GM18511 (cell line): ENCODE results near the gene HMGXB4.

Experiments used
- ATAC-seq: cut with Tn5 transposase; IDR thresholded peaks from one replicate; pipeline ENCODE4 v1.9.1; 2021; ENCODE audit warnings: mild to moderate bottlenecking, moderate library complexity; ENCODE audit not compliant: unreplicated experiment

The HMGXB4 gene

GRCh38 chr22:35325209-35325608 lies 67.9 kb downstream of the HMGXB4 start:
- no peak for ATAC-seq

- ATAC-seq = no peak
Observed at GRCh38 chr22:35326854-35327562, 69.7 kb downstream of the HMGXB4 start.

- ATAC-seq = no peak
Observed at GRCh38 chr22:35327690-35328471, 70.6 kb downstream of the HMGXB4 start.

GRCh38 chr22:35328472-35328885 lies 71.2 kb downstream of the HMGXB4 start:
- ATAC-seq = no peak

- no peak for ATAC-seq
Observed at GRCh38 chr22:35329114-35329847, 72.0 kb downstream of the HMGXB4 start.

- no peak for ATAC-seq
Observed at GRCh38 chr22:35330258-35330861, 73.1 kb downstream of the HMGXB4 start.

- ATAC-seq = no peak
Observed at GRCh38 chr22:35332278-35332677, 75.0 kb downstream of the HMGXB4 start.

GRCh38 chr22:35333220-35333619 lies 75.9 kb downstream of the HMGXB4 start:
- no peak for ATAC-seq

GRCh38 chr22:35334004-35334403 lies 76.7 kb downstream of the HMGXB4 start:
- ATAC-seq = no peak

GRCh38 chr22:35335468-35335867 lies 78.2 kb downstream of the HMGXB4 start:
- ATAC-seq = no peak

- no peak for ATAC-seq
Observed at GRCh38 chr22:35335936-35336781, 78.9 kb downstream of the HMGXB4 start.

GRCh38 chr22:35337932-35338331 lies 80.6 kb downstream of the HMGXB4 start:
- no peak for ATAC-seq

GRCh38 chr22:35341090-35341874 lies 84.0 kb downstream of the HMGXB4 start:
- ATAC-seq = no peak

GRCh38 chr22:35342390-35342789 lies 85.1 kb downstream of the HMGXB4 start:
- no peak for ATAC-seq

- no peak for ATAC-seq
Observed at GRCh38 chr22:35343664-35344550, 86.6 kb downstream of the HMGXB4 start.

- ATAC-seq = no peak
Observed at GRCh38 chr22:35344956-35345690, 87.8 kb downstream of the HMGXB4 start.
